ENCODE measurements around the gene ATP6V1B1.

DNA sequence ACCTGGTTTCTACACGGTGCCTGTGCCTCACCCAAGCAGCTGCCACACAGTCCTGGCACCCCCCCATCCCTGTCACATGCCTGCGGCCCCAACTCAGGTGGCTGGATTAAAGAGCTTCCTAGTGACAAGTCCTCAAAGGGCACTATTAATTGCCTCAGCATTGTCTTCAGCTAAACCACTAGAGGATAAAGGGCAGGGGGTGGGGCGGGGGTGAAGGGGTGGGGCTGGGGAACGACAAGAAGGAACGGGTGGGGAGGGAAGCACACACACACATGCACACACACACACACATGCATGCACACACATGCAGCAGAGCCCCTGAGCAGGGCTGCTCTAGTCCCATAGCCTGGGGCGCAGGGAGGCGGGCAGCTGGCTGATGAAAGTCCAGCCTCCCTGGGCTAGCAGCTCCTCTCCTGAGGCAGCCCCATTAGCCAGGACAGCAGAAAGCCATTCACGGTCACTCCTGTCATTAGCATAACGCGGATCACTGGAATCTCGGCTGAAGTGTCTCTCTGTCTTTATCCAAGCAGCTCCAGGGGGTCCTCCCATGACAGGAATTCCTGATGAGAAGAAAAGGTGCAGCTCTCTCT, 66.4 kb downstream of the ATP6V1B1 start:
- no peak for TF ChIP-seq EZH2 (IDR thresholded peaks at IDR 0.05)
- no peak for TF ChIP-seq POLR2AphosphoS5 (IDR thresholded peaks at IDR 0.05; ENCODE audit: borderline replicate concordance, low read depth, low read length)
- TF ChIP-seq FOXP2 (optimal IDR thresholded peaks at IDR 0.05; ENCODE audit: control extremely low read depth, extremely low read length, insufficient read depth): no peak
